Measurements from ENCODE around the gene PHOX2B.
A peak's percentile ranks its signal among the peaks of the same experiment; 100 is the strongest.

The PHOX2B gene

DNA sequence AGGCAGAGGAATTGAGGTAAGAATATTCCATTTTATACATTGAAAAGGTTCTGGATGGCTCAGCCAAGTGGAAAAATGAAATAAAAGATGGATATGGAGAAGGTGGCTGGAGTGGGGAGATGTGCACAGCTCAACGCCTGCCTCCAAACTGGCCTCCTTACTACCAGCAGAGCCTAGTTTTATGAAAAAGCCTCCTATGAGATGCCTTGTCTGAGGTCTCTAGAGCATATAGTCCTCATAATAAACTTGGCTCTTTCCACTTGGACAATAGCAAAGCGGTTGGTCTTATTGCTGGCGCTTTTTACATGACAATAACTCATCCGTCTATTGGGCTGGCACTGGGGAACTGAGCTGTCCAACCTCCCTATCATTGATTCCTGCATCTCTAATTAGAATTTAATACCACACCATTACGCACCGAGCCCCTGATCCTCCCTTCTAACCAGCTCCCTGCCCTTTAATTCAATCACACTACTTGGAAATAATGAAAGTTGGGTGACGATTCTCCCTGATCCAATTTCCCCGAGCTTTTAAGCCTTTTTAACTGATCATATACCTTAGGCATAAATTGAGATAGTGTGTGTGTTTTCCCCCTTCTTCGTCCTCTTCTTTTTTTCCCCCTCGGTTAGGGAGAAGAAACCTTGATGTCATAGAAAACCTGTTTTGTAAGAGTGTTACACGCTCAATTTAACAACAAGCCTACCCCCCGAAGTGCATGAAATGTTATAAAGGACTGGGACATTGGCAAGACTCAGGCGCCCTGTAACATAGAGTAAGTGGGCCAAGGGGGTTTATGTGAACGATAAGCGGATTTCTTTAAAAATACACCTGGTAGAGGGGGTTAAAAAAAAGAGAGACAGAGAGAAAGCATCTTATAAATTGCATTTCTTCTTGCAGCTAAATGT is at the start of gene PHOX2B:
Gene PHOX2B, minus strand, starts transcription at position 155 of the 905 bp plus-strand sequence. Its CDS starts 115 bp downstream, at position 40.
- DNase-seq (ENCODE audit: low spot score) = no peak

DNA sequence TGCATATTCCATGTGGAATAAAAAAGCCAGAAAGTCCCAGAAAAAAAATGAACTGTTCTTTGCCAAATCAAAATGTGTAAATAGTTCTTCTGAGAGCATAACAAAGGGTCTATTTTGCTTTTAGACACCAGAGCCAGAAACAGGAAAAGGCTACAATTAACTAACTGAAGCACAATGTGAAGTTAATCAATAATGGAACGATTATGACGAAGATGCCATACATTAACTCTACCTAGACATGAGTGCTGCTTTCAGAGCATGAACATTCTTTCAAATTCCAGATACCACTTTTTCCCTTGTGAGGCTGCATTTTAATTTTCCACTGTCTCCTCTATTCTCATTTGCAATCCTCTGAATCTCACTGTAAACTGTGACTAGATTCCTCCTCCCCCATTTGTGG is 48.7 kb upstream of the PHOX2B start:
- DNase-seq (ENCODE audit: low spot score) = no peak

DNA sequence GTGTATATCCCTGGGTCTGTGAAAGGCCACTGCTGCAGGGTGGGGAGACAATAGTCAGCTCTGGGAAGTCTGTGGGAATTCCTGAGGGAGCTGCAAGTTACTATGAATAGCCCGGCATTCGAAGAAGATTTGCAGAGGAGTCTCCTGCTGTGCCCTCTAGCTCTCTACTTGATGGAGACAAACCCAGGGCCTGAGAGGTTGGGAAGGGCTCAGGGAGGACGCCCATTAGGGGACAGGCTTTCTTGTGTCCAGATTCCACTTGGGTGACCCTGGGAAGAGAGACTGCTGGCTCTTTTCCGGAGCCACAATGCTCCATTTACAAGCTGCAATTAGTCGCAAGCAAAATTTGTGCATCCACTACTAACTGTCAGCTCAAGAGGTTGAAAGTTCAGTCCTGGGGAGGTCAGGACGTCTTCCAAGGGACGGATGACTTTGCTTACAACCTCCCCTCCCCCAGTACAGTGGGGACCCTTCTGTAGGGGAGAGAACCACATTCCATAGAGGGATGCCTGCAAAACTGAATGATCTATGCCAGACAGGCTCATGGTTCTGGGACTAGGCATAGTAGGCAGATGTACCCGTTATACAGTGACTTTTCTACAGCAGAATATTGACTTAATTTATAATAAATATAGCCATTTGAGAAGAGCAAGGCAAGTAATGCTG is 48.2 kb upstream of the PHOX2B start:
- no peak for DNase-seq (ENCODE audit: low spot score)

DNA sequence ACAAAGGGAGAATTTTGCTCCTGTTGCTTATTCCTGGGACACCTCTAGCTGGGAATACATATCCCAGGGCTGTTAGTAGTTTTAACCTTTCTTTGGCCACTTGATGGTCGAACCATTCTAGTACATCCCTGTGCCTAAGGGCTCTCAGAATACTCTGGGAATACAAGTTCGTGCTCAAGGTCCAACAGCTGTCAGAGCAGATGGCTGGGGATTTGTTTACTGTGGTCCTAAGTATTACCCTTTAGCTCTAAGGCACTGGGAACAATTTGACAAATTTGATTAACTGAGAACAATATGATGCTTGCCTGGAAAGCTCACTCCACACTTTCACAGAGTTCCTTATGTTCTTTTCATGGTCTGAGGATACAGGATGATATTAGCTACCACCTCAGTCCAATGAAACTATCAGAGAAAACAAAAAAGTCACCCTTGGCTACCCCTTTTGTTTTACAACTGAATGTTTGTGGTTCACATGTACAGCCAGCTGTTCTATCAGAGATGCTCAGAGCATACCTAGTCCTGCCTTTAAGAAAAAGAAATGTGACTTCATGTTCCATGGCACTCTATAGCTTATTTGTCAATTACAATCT is 47.4 kb upstream of the PHOX2B start:
- DNase-seq (ENCODE audit: low spot score) = no peak

DNA sequence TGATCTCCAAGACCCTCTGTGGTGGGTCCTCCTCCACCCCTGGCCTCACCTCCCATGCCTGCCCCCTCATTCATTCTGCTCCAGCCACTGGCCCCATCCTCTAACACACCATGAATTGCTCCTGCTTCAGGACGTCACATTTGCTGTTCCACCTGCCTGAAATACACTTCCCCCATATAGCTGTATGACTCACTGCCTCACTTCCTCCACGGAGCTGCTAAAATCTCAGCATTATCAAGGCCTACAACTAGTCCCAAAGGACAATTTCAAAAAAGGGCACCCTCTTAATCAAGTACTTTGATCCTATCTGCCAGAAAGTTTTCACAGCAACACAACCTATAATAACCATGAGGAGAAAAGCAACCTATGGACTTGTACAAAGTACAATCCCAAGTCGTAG is 43.6 kb upstream of the PHOX2B start:
- no peak for DNase-seq (ENCODE audit: low spot score)

DNA sequence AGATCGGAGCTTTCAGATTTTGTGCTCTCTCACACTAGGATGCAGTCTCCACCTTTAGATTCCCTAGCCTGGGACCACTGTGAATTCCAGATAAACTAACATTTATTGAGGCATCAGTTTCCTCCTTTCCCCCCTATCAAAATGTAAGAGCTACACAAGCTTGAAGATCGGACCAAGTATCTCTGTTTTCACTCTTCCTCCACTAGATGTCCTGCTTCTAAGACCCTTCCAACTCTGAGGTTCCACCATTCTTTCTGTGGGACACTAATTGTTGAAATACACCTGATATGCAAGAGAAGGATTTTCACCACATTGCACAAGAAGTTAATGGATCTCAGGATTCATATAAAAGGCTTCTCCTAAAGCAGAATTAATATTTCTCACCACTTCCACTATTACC is 43.0 kb upstream of the PHOX2B start:
- no peak for DNase-seq (ENCODE audit: low spot score)

DNA sequence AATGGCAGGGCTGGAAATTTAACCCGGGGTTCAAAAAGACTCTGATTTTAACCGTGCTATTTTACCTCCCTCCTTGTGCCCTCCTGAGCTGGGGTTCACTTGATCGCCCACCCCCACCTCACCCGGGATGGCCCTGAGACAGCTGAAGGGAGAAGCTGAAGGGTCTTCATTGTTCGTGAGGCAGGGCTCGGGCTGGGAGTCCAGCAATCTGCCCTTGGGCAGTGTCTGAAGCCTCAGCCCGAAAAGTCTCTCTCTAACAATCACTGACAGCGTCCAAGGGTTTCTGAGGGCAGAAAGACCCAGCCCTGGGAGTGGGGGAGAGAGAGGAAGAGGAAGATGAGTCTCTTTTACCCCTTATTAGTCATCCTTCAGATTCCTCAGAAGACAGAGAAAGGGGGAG is 39.4 kb upstream of the PHOX2B start:
- no peak for DNase-seq (ENCODE audit: low spot score)

DNA sequence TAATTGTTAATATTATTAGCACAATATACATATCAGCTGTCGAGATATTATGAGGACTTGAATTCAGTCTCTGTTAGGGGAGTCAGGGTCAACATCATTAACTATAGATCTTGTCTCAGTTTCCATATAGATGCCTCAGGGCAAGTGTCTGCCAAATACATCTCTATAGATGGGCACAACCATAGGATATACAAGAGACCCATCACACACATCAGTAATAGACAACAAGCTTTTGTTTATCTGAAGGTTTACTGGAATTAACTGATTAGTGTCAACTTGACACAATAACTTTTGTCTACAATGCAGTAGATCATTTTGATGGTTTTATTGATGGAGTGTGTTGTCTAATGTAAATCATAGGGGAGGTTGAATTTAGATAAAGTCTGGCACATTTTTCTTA is 37.1 kb upstream of the PHOX2B start:
- no peak for DNase-seq (ENCODE audit: low spot score)

DNA sequence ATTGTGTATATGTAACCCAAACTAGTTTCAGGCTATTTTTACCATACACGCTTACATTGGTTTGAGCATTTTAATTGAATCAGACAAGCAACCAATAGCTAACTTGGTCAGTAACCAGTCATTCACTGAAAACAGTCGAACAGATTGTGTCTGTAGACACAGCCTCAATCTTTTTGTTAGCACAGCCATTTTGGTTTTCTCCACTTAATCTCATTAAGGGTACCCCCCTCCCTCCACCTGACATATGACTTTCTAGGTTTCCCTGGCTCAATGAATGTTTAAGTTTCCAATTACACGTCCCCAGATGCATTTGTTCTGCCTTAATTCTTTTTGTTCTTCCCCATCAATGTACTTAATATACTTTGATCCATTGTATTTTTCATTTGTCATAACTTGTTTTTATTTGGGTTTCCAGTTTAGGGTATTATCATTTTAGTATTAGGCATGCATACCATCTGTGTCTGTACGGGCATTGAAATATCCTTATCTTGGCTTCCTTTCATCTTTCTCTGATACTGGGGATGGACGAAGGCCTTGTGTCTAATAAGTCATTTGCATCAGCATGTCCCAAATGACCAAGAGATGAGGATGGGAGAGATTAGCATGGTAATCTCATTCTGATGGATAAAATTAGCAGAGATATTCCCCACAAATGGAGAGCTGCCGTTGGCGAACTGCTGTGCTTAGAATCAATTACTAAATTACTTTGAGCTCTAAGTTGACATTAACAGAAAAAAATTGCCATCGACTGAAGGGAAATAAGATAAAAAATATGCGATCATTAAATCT is 35.9 kb upstream of the PHOX2B start:
- DNase-seq (ENCODE audit: low spot score) = no peak

DNA sequence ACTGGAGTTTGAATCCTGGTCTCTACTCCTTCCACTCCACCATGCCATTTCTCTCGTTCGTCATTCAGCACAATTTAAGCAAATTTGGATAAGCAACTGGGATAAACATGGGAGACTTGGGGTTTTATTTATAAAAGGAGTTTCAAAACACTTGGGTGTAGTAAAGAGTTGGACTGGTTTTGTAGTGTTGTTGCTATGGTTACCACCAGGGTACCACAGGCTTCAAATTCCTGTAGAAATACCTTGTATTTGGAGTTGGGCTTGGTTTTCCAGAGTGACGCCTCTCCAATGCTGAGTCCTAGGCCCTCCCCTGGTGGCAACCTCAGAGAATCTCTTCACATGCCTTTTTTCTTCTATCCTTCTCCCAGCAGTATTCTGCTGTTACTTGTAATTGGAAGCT is 27.9 kb upstream of the PHOX2B start:
- no peak for DNase-seq (ENCODE audit: low spot score)

DNA sequence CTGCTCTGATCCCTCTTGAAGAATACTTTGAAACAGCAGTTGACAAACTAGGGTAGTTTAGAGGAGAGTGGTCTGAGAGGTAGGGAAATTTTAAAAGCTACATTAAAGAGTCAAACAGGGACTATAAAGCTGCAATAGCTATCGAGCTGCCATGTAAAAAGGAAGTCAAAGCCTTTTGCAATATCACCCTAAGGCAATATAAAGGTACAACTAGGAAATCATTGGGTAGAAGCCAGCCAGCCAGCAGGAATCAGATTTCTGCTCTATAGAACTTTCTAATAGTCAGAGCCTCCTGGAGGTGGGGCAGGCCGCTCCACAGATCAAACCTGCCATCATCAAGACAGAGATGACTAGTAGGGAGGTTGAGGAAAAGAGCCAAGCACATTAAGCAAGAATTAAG is 15.2 kb upstream of the PHOX2B start:
- no peak for DNase-seq (ENCODE audit: low spot score)

DNA sequence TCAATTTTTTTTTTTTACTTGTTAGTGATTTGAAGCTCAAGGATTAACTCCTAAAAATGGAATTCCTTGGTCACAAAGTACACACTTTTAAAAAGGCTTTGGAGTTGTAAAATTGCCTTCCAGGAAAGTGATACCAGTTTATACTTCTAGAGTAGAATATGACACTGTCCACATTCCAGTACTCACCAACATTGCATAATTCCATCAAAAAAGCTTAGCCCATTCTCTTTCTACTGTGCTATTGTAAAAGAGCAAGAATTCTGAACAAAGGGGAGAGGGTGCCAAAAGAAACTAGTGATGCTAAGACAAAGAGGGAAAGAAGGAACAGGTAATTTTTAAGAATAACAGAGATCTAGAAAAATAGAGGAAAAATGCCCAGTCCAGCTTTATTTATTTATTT is 10.4 kb upstream of the PHOX2B start:
- DNase-seq (ENCODE audit: low spot score) = no peak

DNA sequence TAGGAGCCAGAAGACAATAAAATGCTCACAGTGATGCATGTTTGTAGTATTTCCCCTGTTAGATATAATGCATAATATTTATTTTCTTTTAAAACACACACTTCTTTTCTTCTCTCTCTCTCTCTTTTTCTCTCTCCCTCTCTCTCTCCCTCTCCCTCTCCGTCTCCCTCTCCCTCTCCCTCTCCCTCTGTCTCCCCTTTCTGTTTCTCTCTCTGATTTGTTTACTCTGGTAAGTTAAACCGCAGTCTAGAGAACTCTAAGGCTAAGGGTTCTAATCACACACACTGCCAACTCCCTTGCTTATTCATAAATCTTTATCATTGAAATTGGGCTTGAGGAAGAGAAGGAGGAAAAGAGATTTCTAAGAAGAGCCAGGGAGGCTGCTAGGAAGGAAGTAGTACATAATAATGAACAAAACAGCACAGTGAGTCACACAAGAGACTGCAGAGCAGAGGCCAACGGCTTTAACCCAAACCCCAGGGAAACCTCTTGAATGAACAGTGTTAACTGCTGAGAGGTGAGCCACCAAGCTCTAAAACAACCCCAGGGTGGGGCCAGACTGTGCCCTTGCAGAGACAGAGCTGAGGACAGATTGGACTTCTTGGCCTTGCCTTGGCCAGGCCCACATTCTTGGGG is 9.1 kb upstream of the PHOX2B start:
- peak; percentile 34 for DNase-seq (ENCODE audit: low spot score)

DNA sequence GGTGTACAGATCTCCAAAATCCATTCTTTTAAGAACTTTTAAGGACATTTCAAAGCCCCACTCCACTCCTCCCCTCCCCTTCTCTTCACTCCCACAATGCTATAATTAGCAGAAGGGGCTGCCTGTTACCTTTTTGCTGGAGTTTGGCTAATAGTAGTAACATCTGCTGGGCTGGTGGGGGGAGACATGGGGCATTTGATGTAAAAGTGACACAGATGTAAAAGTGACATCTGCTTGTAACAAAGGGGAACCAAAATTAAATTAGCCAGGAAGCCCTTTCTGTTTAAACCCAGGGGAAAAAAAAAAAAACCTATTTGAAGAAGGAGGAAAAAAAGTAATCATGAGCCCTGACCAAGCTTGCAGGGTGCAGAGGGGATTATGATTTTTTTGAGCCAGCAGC is 5.4 kb upstream of the PHOX2B start:
- DNase-seq (ENCODE audit: low spot score) = no peak

DNA sequence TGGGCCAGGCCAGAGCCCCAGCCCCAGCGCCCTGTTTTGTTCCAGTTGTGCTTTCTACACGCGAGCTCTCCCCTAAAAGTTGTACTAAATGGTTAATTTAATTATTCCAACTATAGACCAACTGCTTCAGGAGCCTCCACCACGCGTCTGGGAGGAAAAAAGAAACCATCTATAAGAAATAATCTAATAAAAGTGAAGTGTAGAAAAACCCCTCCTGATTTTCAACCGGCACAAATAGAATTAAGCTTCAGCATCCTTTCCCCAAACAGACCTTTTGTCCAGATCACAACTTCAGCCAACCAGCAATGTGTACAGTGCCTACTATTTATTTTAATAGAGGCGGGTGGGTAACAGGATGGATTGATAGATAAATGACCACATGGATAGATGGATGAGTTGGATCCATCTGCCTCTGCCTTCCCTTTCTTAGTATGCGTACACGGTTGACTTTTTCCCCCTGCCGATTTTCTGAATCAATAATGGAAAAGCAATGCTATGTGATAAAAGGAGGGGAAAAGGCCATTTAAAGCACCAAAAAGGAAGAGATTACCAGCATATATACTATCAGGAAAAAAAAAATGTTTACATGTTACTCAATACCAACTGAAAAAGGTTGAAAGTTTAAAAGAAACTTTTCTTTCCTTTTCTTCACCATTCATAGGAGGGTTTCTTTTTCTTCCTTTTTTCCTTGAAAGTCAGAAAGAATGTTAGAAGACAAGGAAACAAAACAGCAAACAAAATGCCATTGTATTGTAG is 3.7 kb upstream of the PHOX2B start:
- DNase-seq (ENCODE audit: low spot score) = no peak

DNA sequence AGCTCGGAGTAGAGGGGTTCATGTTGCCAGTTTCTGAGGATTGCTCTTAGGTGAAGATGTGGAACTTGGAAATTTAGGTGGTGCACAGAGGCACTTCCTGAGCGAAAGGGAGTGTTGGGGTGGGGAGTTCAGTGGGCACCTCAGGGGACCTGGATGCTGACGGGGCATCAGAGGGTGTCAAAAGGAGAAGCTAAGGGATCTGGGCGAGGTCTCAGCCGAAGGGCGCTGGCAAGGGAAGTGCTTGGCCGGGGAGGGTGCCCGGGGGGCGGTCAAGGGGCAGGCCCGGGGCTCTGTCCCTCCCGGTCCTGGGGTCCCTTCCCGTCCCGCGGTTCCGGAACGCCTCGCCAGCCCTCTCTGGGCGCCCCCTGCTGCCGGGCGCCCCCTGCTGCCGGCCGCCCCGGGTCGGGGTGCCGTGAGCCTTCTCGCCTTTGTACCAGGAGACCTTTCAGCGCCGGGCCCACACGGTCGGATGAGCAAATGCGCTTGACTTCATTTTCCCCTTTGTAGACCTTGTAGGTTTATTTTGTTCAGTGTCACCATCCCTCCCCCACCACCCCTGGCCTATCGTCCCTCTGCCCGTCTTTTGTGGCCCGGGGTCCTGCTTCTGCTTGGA is 3.0 kb upstream of the PHOX2B start:
- DNase-seq (ENCODE audit: low spot score) = no peak

DNA sequence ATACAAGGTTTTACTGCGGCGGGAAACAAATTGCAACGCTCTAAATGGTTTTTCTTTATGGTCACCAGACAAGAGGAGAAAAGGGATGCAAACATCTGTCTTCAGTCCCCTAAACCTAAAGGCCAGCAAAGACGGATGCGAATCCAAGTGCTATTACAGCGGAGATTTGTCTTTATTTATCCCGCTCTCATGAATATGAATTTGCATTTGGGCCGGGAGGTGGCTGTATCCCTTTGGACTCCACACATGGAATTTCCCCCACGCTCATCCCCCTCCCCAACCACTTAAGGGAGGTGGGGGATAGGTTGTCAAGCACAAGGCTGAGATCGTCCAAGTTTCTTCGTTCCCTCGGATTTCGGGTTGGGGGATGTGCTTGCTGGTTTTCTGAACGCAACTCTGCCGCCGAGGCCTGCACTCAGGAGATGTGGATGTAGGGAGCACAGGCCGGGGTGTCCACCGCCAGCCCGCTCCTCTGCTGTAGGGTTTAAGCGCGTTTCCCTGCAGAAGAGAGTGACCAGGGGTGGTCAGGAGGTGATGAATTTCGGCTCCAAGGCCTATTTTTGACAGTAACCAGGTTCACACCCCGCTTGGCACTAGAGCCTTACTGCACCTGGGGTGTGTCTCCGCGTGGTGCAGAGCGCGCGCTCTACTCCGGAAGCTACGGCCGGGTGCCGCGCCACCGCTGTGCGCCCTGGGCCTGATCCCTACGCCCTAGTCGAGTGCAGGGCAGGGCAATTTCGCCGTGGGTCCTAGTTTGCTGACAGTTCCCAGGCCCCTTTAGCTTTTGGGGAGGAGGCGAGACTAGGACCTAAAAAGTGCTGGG is 2.3 kb upstream of the PHOX2B start:
- DNase-seq (ENCODE audit: low spot score) = no peak

DNA sequence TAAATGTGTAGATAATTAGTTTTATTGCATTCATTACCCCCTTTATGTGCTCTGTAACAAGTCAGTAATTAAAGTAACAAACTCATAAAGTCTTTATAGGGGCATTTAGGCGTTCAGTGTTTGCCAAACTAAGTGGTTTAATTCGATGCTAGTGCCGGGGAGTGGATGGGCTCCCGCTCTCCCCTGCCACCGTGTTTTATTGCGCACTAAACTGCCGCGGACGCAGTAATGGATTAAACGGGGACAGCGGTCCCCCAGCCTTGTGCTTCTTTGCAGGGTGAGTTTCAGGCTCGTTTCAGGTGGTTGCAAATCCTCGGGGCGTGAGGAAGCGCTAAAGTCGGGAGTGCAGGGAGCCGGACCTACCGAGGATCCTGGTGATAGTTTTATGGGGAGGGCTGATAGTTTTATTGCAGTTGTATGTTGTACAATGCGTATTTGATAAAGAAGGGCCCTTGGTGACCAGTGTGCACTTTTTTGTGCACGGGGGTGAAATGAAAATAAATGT is 1.6 kb upstream of the PHOX2B start:
- DNase-seq (ENCODE audit: low spot score) = no peak

DNA sequence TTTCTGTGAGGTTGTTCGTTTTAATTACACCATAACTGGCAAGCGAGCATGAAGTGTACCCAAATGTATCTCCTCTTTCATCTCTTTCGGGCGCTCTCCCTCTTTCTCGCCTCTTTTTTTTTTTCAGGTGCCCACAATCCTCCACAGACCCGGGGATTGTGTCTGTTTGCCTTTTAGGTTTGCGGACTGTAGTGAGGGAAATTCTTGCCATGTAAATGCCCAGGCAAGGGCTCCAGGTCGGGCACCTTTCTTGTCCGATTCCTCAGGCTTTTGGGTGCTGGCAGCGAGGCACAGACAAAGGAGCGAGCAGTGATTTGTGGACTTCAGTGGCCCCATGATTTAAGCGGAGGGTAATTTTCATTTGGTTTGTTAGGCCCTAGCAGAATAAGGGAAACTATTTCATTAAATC is 1.1 kb upstream of the PHOX2B start:
- DNase-seq (ENCODE audit: low spot score) = no peak
